MCF 10A (cell line): Measurements from ENCODE around the gene PTPN3. TPM values are rescaled to one million over a fixed set of nuclear protein-coding genes. Genes with fewer than 3 reads are reported as not detected.
"Not testable (repeated sequence)": the region's sequence is repeated elsewhere in the genome, so short reads cannot be mapped to it uniquely, and the experiment has no call there.

Experiments used
- BruUV-seq: library from RNA; stranded (reverse); fragments of 400-500 nt; replicated peaks from 2 replicates; lab custom pipeline; 2021; lab: Mats Ljungman, UMichigan
- CTCF ChIA-PET: fragments of 300-600 bp; sonication (Branson Sonifier 250); formaldehyde crosslinking; extraction: SDS; loops from one replicate; lab custom pipeline; 2021; ENCODE audit warnings: antibody characterized with exemption, inconsistent platforms; lab: Yijun Ruan, JAX
- POLR2A ChIA-PET: fragments of 300-600, 350-650 bp; sonication (Branson Sonifier 250); formaldehyde crosslinking; extraction: SDS; loops from one replicate; lab custom pipeline; 2020; ENCODE audit warnings: antibody characterized with exemption, inconsistent platforms; lab: Yijun Ruan, JAX
- DNase-seq: peaks from one replicate; pipeline ENCODE4 v3.0.0-alpha.2; 2018; ENCODE audit not compliant: unreplicated experiment
- H3K27ac Mint-ChIP-seq: one replicate; pipeline ENCODE4 v1.8.0; 2022; ENCODE audit warnings: mild to moderate bottlenecking, low read depth, mixed read lengths; ENCODE audit not compliant: unreplicated experiment
- H3K27me3 Mint-ChIP-seq: one replicate; pipeline ENCODE4 v1.8.0; 2022; ENCODE audit warnings: mixed read lengths; ENCODE audit not compliant: insufficient read depth, unreplicated experiment
- H3K36me3 Mint-ChIP-seq: one replicate; pipeline ENCODE4 v1.8.0; 2022; ENCODE audit warnings: mild to moderate bottlenecking, moderate library complexity, mixed read lengths; ENCODE audit not compliant: insufficient read depth, unreplicated experiment
- H3K4me1 Mint-ChIP-seq: one replicate; pipeline ENCODE4 v1.8.0; 2022; ENCODE audit warnings: mixed read lengths; ENCODE audit not compliant: insufficient read depth, unreplicated experiment
- H3K4me3 Mint-ChIP-seq: one replicate; pipeline ENCODE4 v1.8.0; 2022; ENCODE audit warnings: mild to moderate bottlenecking, moderate library complexity, mixed read lengths; ENCODE audit not compliant: unreplicated experiment
- H3K9me3 Mint-ChIP-seq: one replicate; pipeline ENCODE4 v1.8.0; 2022; ENCODE audit warnings: mixed read lengths; ENCODE audit not compliant: unreplicated experiment
- intact Hi-C: fragments of 100-400 bp; cut with micrococcal nuclease; formaldehyde crosslinking; loops from 2 replicates; pipeline ENCODE4 v1.14.1; 2022
- total RNA-seq: library from RNA; stranded (reverse); gene quantifications from 2 replicates; pipeline ENCODE4 v1.2.3, GENCODE V29; 2022
- TF ChIP-seq, protein P1 (sequence below): fragments of 200-600 bp; IDR thresholded peaks from one replicate; pipeline ENCODE4 v1.8.0; 2022; ENCODE audit warnings: antibody characterized with exemption, mild to moderate bottlenecking; ENCODE audit not compliant: unreplicated experiment

PTPN3 gene
- total RNA-seq, 1 experiment from 2014 or later: 6.9 TPM

DNA sequence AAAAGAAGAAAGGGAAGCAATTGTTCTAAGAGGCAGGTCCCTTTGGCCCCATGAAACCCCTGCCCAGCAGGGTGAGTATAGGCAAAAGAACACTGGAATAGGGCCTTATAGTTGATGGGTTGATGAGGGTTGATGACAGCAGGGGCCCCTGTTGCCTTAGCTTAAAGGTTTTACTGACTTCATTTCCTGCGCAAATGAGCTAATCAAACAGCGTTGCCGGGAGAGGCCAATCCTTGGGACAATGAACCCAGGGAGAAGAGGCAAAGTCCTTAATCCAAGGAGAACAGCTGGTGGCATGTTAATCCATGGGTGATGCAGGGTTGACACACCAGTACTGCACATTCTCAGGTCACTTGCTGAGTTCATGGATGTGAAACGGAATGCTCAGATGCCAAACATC, 155.2 kb downstream of the PTPN3 start:
- intact Hi-C loops: no loop called here
- H3K9me3 Mint-ChIP-seq: no peaks in the 10 kb centered on the region
- H3K27me3 Mint-ChIP-seq: no peaks in the 10 kb centered on the region
- no peak overlapping the region for H3K4me3 Mint-ChIP-seq
- POLR2A ChIA-PET: no interaction called here
- TF ChIP-seq, protein P1, sequence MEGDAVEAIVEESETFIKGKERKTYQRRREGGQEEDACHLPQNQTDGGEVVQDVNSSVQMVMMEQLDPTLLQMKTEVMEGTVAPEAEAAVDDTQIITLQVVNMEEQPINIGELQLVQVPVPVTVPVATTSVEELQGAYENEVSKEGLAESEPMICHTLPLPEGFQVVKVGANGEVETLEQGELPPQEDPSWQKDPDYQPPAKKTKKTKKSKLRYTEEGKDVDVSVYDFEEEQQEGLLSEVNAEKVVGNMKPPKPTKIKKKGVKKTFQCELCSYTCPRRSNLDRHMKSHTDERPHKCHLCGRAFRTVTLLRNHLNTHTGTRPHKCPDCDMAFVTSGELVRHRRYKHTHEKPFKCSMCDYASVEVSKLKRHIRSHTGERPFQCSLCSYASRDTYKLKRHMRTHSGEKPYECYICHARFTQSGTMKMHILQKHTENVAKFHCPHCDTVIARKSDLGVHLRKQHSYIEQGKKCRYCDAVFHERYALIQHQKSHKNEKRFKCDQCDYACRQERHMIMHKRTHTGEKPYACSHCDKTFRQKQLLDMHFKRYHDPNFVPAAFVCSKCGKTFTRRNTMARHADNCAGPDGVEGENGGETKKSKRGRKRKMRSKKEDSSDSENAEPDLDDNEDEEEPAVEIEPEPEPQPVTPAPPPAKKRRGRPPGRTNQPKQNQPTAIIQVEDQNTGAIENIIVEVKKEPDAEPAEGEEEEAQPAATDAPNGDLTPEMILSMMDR: no peak
- H3K36me3 Mint-ChIP-seq: no peaks in the 10 kb centered on the region
- CTCF ChIA-PET: interaction anchor here (0.6 to 0.7 kb wide), 2 partner anchors 90 to 407 kb away, joined by 3 to 4 read pairs; no protein-coding TSS in a partner anchor
- H3K4me1 Mint-ChIP-seq: peaks cover 20% of the 10 kb centered on the region
- H3K27ac Mint-ChIP-seq: no peak overlapping the region
- no TSS peak for BruUV-seq
- DNase-seq: no peak

DNA sequence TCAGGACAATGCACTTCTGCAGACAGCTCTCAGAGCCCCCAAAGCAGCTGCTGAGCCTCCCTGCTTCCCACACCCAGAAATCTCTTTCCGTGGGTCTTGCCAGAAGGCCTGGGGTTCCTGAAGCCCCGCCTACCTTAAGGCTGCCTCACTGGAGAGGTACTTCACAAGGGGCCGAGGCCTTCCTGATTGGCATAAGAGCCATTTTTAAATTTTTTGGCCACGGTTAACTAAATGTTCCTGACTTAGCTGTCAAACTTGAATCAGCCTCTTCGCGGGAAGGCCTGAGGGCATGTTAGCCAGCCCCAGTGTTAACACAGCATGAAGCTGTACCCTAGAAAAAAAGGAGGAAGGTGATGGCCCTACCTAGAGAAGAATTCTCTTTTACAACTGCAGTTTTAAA, 156.5 kb downstream of the PTPN3 start:
- no TSS peak for BruUV-seq
- Mint-ChIP-seq H3K4me3 (no peak overlapping the region), H3K27ac (no peak overlapping the region), H3K9me3 (no peaks in the 10 kb centered on the region), H3K27me3 (no peaks in the 10 kb centered on the region), H3K4me1 (peaks cover 20% of the 10 kb centered on the region), H3K36me3 (no peaks in the 10 kb centered on the region)
- TF ChIP-seq, protein P1: no peak
- ChIA-PET POLR2A (interaction anchor here (0.7 to 1.8 kb wide), 3 partner anchors 12 to 422 kb away, joined by 3 read pairs; no protein-coding TSS in a partner anchor), CTCF (interaction anchor here (0.8 to 1.1 kb wide), 2 partner anchors 13 to 128 kb away, joined by 7 to 8 read pairs; no protein-coding TSS in a partner anchor)
- DNase-seq: no peak
- intact Hi-C loops: no loop called here

DNA sequence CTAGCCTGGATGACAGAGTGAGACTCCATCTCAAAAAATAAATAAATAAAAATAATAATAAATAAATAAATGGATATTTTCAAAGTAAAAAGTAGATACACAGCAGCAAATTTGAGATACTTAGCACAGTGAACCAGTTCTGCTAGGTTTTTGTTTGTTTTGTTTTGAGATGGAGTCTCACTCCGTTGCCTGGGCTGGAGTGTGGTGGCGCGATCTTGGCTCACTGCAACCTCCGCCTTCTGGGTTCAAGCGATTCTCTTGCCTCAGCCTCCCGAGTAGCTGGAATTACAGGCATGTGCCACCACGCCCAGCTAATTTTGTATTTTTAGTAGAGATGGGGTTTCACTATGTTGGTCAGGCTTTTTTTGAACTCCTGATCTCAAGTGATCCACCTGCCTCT, 157.1 kb downstream of the PTPN3 start:
- intact Hi-C loops, H3K27me3 Mint-ChIP-seq, H3K4me3 Mint-ChIP-seq, BruUV-seq, DNase-seq, H3K36me3 Mint-ChIP-seq, H3K9me3 Mint-ChIP-seq, H3K27ac Mint-ChIP-seq: not testable (repeated sequence)
- ChIA-PET CTCF (interaction anchor here (0.6 to 0.8 kb wide), 3 partner anchors 10 to 244 kb away, joined by 3 to 8 read pairs (median 4); no protein-coding TSS in a partner anchor), POLR2A (interaction anchor here (1.8 kb wide), 1 partner anchor 12 kb away, joined by 3 read pairs; no protein-coding TSS in a partner anchor)
- H3K4me1 Mint-ChIP-seq: peaks cover 20% of the 10 kb centered on the region

DNA sequence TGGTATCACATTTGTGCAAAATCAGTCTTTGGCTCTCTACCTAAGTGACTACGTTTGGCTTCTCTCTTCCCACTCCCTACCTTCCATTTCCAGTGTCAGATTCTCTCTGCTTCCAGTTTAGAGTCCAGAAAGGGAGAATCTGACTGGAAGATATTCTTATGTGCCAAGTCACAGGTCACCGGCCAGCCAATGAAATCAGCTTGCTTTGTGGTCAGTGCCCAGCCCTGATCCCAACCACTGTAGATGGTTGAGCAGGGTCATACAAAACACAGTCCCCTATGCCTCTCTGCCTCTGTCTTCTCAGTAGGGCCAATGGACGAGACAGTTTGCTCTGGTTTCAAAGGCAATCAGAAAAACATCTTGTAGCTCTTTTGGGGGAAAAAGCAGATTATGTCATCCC, 161.7 kb downstream of the PTPN3 start:
- no peaks in the 10 kb centered on the region for H3K27me3 Mint-ChIP-seq

More for the DNA sequence above, 161.7 kb downstream of the PTPN3 start:
- no peak for DNase-seq
- CTCF ChIA-PET: interaction anchor here (0.6 to 1.2 kb wide), 4 partner anchors 9 to 591 kb away, joined by 3 to 5 read pairs (median 4); no protein-coding TSS in a partner anchor
- POLR2A ChIA-PET: interaction anchor here (1.1 to 1.6 kb wide), 2 partner anchors 9 to 217 kb away, joined by 4 read pairs; partner anchors contain the start of gene TMEM245
- no peak overlapping the region for H3K27ac Mint-ChIP-seq
- no peak overlapping the region for H3K4me3 Mint-ChIP-seq
- no TSS peak for BruUV-seq
- no peaks in the 10 kb centered on the region for H3K9me3 Mint-ChIP-seq
- intact Hi-C loops: no loop called here
- H3K36me3 Mint-ChIP-seq: no peaks in the 10 kb centered on the region
- TF ChIP-seq, protein P1: no peak
- H3K4me1 Mint-ChIP-seq: peaks cover 19% of the 10 kb centered on the region
